MCF 10A (cell line): ENCODE measurements around the gene NKIRAS2. TPM values are rescaled to one million over a fixed set of nuclear protein-coding genes. Genes with fewer than 3 reads are reported as not detected.

Experiments used
- BruUV-seq: library from RNA; stranded (reverse); fragments of 400-500 nt; replicated peaks from 2 replicates; lab custom pipeline; 2021; lab: Mats Ljungman, UMichigan
- CTCF ChIA-PET: fragments of 300-600 bp; sonication (Branson Sonifier 250); formaldehyde crosslinking; extraction: SDS; loops from one replicate; lab custom pipeline; 2021; ENCODE audit warnings: antibody characterized with exemption, inconsistent platforms; lab: Yijun Ruan, JAX
- POLR2A ChIA-PET: fragments of 300-600, 350-650 bp; sonication (Branson Sonifier 250); formaldehyde crosslinking; extraction: SDS; loops from one replicate; lab custom pipeline; 2020; ENCODE audit warnings: antibody characterized with exemption, inconsistent platforms; lab: Yijun Ruan, JAX
- DNase-seq: peaks from one replicate; pipeline ENCODE4 v3.0.0-alpha.2; 2018; ENCODE audit not compliant: unreplicated experiment
- H3K27ac Mint-ChIP-seq: one replicate; pipeline ENCODE4 v1.8.0; 2022; ENCODE audit warnings: mild to moderate bottlenecking, low read depth, mixed read lengths; ENCODE audit not compliant: unreplicated experiment
- H3K27me3 Mint-ChIP-seq: one replicate; pipeline ENCODE4 v1.8.0; 2022; ENCODE audit warnings: mixed read lengths; ENCODE audit not compliant: insufficient read depth, unreplicated experiment
- H3K36me3 Mint-ChIP-seq: one replicate; pipeline ENCODE4 v1.8.0; 2022; ENCODE audit warnings: mild to moderate bottlenecking, moderate library complexity, mixed read lengths; ENCODE audit not compliant: insufficient read depth, unreplicated experiment
- H3K4me1 Mint-ChIP-seq: one replicate; pipeline ENCODE4 v1.8.0; 2022; ENCODE audit warnings: mixed read lengths; ENCODE audit not compliant: insufficient read depth, unreplicated experiment
- H3K4me3 Mint-ChIP-seq: one replicate; pipeline ENCODE4 v1.8.0; 2022; ENCODE audit warnings: mild to moderate bottlenecking, moderate library complexity, mixed read lengths; ENCODE audit not compliant: unreplicated experiment
- H3K9me3 Mint-ChIP-seq: one replicate; pipeline ENCODE4 v1.8.0; 2022; ENCODE audit warnings: mixed read lengths; ENCODE audit not compliant: unreplicated experiment
- intact Hi-C: fragments of 100-400 bp; cut with micrococcal nuclease; formaldehyde crosslinking; loops from 2 replicates; pipeline ENCODE4 v1.14.1; 2022
- total RNA-seq: library from RNA; stranded (reverse); gene quantifications from 2 replicates; pipeline ENCODE4 v1.2.3, GENCODE V29; 2022
- TF ChIP-seq, protein P1 (sequence below): fragments of 200-600 bp; IDR thresholded peaks from one replicate; pipeline ENCODE4 v1.8.0; 2022; ENCODE audit warnings: antibody characterized with exemption, mild to moderate bottlenecking; ENCODE audit not compliant: unreplicated experiment

Gene NKIRAS2
- total RNA-seq, 1 experiment from 2014 or later, result 34.1 TPM

- peak overlapping the region; percentile 54 for H3K27ac Mint-ChIP-seq
- H3K4me1 Mint-ChIP-seq, result no peaks in the 10 kb centered on the region
- ChIA-PET CTCF (interaction anchor here (1.2 kb wide), 1 partner anchor 28 kb away, joined by 3 read pairs; the partner anchor contains the start of gene NKIRAS2), POLR2A (interaction anchor here (0.8 to 1.4 kb wide), 4 partner anchors 9 to 25 kb away, joined by 3 to 6 read pairs (median 4); partner anchors contain the start of gene DNAJC7)
- no peaks in the 10 kb centered on the region for H3K9me3 Mint-ChIP-seq
- no TSS peak for BruUV-seq
- H3K4me3 Mint-ChIP-seq, result no peak overlapping the region
- intact Hi-C loops, result no loop called here
- no peak for DNase-seq
- H3K36me3 Mint-ChIP-seq, result peaks cover 99% of the 10 kb centered on the region
- H3K27me3 Mint-ChIP-seq, result no peaks in the 10 kb centered on the region
- TF ChIP-seq, protein P1, sequence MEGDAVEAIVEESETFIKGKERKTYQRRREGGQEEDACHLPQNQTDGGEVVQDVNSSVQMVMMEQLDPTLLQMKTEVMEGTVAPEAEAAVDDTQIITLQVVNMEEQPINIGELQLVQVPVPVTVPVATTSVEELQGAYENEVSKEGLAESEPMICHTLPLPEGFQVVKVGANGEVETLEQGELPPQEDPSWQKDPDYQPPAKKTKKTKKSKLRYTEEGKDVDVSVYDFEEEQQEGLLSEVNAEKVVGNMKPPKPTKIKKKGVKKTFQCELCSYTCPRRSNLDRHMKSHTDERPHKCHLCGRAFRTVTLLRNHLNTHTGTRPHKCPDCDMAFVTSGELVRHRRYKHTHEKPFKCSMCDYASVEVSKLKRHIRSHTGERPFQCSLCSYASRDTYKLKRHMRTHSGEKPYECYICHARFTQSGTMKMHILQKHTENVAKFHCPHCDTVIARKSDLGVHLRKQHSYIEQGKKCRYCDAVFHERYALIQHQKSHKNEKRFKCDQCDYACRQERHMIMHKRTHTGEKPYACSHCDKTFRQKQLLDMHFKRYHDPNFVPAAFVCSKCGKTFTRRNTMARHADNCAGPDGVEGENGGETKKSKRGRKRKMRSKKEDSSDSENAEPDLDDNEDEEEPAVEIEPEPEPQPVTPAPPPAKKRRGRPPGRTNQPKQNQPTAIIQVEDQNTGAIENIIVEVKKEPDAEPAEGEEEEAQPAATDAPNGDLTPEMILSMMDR, result no peak
Observed at GRCh38 chr17:41992576-41992975, 27.3 kb upstream of the NKIRAS2 start.

- Mint-ChIP-seq H3K36me3 (peaks cover 99% of the 10 kb centered on the region), H3K9me3 (no peaks in the 10 kb centered on the region), H3K4me1 (no peaks in the 10 kb centered on the region), H3K27me3 (no peaks in the 10 kb centered on the region), H3K4me3 (no peak overlapping the region), H3K27ac (no peak overlapping the region)
- no TSS peak for BruUV-seq
- ChIA-PET CTCF (no interaction called here), POLR2A (interaction anchor here (1.0 to 2.3 kb wide), 5 partner anchors 9 to 66 kb away, joined by 3 to 7 read pairs (median 5); partner anchors contain the start of gene ODAD4)
- DNase-seq, result no peak
- intact Hi-C loops, result no loop called here
- TF ChIP-seq, protein P1, result no peak
Observed at GRCh38 chr17:41996855-41997164, 23.1 kb upstream of the NKIRAS2 start.

GRCh38 chr17:41998497-41998896 is 21.4 kb upstream of the NKIRAS2 start:
- intact Hi-C loops, result no loop called here
- TF ChIP-seq, protein P1, result no peak
- ChIA-PET POLR2A (interaction anchor here (0.6 to 1.6 kb wide), 4 partner anchors 9 to 1182 kb away, joined by 3 to 4 read pairs (median 3); partner anchors contain the start of gene ODAD4), CTCF (interaction anchor here (1.2 kb wide), 1 partner anchor 27 kb away, joined by 4 read pairs; no protein-coding TSS in a partner anchor)
- peaks cover 89% of the 10 kb centered on the region for H3K36me3 Mint-ChIP-seq
- H3K27ac Mint-ChIP-seq, result no peak overlapping the region
- H3K4me3 Mint-ChIP-seq, result no peak overlapping the region
- peaks cover 12% of the 10 kb centered on the region for H3K4me1 Mint-ChIP-seq
- no TSS peak for BruUV-seq
- H3K9me3 Mint-ChIP-seq, result no peaks in the 10 kb centered on the region
- DNase-seq, result no peak
- no peaks in the 10 kb centered on the region for H3K27me3 Mint-ChIP-seq

- DNase-seq, result no peak
- H3K4me1 Mint-ChIP-seq, result peaks cover 13% of the 10 kb centered on the region
- no peak overlapping the region for H3K27ac Mint-ChIP-seq
- H3K4me3 Mint-ChIP-seq, result no peak overlapping the region
- CTCF ChIA-PET, result interaction anchor here (0.7 kb wide), 1 partner anchor 37 kb away, joined by 3 read pairs; no protein-coding TSS in a partner anchor
- H3K9me3 Mint-ChIP-seq, result no peaks in the 10 kb centered on the region
- no peaks in the 10 kb centered on the region for H3K27me3 Mint-ChIP-seq
- POLR2A ChIA-PET, result interaction anchor here (1.0 kb wide), 1 partner anchor 8 kb away, joined by 4 read pairs; no protein-coding TSS in a partner anchor
- TF ChIP-seq, protein P1, result no peak
- no TSS peak for BruUV-seq
- H3K36me3 Mint-ChIP-seq, result peaks cover 83% of the 10 kb centered on the region
- intact Hi-C loops, result no loop called here
Observed at GRCh38 chr17:42000413-42001133, 19.3 kb upstream of the NKIRAS2 start.
